Measurements from ENCODE around the gene MEGF11.

DNA sequence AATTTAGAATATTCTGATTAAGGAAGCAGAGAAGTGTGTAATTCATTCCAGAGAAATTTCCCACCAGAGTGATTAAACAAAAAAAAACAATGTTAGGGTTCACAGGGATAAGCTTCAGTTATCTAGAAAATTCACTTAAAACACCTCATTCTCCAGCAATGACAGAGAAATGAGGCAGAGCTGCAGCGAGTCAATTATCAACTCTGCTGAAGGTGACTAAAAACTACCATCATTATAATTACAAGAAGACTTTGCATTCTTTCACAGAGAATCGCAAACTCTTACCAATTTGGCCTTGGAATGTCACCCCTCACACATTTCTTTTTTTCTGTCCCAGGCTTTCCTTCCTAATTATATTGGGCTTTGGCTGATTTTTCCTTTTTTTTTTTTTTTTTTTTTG is 267.1 kb downstream of the MEGF11 start:
- no peak for TF ChIP-seq GABPA (IDR thresholded peaks at IDR 0.05; ENCODE audit: low read depth)
- TF ChIP-seq, protein P1, sequence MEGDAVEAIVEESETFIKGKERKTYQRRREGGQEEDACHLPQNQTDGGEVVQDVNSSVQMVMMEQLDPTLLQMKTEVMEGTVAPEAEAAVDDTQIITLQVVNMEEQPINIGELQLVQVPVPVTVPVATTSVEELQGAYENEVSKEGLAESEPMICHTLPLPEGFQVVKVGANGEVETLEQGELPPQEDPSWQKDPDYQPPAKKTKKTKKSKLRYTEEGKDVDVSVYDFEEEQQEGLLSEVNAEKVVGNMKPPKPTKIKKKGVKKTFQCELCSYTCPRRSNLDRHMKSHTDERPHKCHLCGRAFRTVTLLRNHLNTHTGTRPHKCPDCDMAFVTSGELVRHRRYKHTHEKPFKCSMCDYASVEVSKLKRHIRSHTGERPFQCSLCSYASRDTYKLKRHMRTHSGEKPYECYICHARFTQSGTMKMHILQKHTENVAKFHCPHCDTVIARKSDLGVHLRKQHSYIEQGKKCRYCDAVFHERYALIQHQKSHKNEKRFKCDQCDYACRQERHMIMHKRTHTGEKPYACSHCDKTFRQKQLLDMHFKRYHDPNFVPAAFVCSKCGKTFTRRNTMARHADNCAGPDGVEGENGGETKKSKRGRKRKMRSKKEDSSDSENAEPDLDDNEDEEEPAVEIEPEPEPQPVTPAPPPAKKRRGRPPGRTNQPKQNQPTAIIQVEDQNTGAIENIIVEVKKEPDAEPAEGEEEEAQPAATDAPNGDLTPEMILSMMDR (IDR thresholded peaks at IDR 0.05; ENCODE audit: insufficient read depth, low read length): no peak
- TF ChIP-seq POLR2AphosphoS5 (IDR thresholded peaks at IDR 0.05; ENCODE audit: low read depth): no peak
- TF ChIP-seq, protein P2, sequence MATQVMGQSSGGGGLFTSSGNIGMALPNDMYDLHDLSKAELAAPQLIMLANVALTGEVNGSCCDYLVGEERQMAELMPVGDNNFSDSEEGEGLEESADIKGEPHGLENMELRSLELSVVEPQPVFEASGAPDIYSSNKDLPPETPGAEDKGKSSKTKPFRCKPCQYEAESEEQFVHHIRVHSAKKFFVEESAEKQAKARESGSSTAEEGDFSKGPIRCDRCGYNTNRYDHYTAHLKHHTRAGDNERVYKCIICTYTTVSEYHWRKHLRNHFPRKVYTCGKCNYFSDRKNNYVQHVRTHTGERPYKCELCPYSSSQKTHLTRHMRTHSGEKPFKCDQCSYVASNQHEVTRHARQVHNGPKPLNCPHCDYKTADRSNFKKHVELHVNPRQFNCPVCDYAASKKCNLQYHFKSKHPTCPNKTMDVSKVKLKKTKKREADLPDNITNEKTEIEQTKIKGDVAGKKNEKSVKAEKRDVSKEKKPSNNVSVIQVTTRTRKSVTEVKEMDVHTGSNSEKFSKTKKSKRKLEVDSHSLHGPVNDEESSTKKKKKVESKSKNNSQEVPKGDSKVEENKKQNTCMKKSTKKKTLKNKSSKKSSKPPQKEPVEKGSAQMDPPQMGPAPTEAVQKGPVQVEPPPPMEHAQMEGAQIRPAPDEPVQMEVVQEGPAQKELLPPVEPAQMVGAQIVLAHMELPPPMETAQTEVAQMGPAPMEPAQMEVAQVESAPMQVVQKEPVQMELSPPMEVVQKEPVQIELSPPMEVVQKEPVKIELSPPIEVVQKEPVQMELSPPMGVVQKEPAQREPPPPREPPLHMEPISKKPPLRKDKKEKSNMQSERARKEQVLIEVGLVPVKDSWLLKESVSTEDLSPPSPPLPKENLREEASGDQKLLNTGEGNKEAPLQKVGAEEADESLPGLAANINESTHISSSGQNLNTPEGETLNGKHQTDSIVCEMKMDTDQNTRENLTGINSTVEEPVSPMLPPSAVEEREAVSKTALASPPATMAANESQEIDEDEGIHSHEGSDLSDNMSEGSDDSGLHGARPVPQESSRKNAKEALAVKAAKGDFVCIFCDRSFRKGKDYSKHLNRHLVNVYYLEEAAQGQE (IDR thresholded peaks at IDR 0.05; ENCODE audit: insufficient replicate concordance, low read depth): no peak
- TF ChIP-seq SPI1 (IDR thresholded peaks at IDR 0.05; ENCODE audit: borderline replicate concordance, low read depth): no peak
